Cortex of kidney (tissue), 1 donor: ENCODE data around the gene TRIM49B.
"Not testable (repeated sequence)": the region's sequence is repeated elsewhere in the genome, so short reads cannot be mapped to it uniquely, and the experiment has no call there.

Experiments
- DNase-seq: peaks from one replicate; lab custom pipeline; 2025; lab: John Stamatoyannopoulos, UW

TRIM49B gene, protein sequence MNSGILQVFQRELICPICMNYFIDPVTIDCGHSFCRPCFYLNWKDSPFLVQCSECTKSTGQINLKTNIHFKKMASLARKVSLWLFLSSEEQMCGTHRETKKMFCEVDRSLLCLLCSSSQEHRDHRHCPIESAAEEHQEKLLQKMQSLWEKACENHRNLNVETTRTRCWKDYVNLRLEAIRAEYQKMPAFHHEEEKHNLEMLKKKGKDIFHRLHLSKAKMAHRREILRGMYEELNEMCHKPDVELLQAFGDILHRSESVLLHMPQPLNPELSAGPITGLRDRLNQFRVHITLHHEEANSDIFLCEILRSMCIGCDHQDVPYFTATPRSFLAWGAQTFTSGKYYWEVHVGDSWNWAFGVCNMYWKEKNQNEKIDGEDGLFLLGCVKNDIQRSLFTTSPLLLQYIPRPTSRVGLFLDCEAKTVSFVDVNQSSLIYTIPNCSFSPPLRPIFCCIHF

DNA sequence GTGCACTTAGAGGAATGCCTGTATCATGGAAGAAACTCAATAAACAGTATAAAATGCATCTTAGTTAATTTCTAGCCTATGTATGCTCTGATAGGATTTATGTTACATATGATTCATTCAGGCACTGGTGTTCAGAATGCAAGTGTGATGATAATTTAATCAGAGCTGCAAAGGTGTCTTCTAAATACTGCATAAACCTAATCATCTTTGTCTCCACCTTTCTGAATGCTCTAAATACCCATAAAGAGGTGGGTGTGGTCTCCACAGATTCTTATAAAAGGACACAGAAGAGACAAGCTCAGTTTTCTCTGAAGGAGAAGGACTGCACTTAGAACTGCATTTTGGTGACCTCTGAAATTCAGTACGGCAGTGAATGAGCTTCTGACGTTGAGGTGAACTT is at the start of gene TRIM49B:
TRIM49B (plus strand) TSS at position 301 of the 400 bp plus-strand sequence. CDS start 2,777 bp downstream, outside the sequence.
- not testable (repeated sequence) for DNase-seq

DNA sequence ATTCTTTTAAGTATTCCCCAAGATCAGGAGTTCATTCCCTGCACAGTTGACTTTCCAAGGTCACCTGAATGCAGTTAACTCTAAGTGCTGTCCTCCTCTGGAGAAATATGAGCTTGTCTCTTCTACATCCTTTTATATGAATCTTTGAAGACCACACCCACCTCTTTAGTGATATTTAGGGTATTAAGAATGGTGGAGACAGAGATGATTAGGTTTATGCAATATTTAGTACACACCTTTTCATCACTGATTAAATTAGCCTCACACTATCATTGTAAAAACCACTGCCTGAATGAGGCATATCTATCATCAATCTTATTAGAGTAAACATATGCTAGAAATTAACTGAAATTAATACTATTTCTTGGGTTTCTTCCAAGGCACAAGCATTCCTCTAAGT is 44.8 kb upstream of the TRIM49B start, which contains the start of gene TRIM51G:
TRIM51G (minus strand) TSS at position 101 of the 400 bp plus-strand sequence. CDS start 2,190 bp downstream, outside the sequence.
- DNase-seq = not testable (repeated sequence)

DNA sequence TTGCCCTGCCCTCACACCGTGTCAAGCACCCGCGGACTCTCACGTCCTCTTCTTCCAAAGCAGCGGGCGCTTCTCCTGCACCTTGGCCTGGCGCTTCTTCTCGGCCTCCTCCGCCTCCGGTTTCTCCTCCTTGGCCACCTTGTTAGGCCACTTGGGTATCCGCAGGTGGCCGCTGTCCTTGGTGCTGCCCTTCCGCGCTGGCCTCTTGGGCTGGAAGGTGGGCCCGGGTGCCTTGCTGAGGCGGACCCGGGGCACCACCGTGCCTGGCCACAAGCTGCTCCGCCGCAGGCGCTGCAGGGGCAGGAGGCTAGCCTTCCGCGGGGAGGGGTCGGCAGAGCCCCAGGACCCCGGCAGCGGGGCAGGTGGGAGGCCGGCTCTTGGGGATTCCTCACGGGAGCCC is 19.6 kb downstream of the TRIM49B start:
- DNase-seq = not testable (repeated sequence)

GRCh38 chr11:49049821-49050220 is 21.2 kb downstream of the TRIM49B start:
- DNase-seq = not testable (repeated sequence)

DNA sequence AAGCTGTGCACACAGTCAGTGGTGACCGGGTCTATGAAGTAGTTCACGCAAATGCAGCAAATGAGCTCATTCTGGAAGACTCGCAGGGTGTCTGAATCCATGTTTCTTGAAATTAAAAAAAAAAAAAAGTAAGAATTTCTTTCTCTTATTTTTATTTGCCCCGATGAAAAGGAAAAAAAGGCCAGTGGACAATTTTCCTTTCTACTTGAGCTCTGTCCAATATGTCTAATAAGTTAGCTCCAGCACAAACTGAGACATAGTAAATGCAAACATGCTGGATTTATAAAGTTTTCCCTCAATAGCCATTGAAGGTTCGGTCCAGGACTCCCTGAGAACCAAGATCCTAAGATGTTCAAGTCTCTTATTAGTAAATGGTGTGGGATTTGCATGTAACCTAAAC is 30.4 kb downstream of the TRIM49B start, which contains the start of gene TRIM64C:
TRIM64C (minus strand) TSS at position 101 of the 400 bp plus-strand sequence; CDS start at position 101, 0 bp downstream.
- not testable (repeated sequence) for DNase-seq

DNA sequence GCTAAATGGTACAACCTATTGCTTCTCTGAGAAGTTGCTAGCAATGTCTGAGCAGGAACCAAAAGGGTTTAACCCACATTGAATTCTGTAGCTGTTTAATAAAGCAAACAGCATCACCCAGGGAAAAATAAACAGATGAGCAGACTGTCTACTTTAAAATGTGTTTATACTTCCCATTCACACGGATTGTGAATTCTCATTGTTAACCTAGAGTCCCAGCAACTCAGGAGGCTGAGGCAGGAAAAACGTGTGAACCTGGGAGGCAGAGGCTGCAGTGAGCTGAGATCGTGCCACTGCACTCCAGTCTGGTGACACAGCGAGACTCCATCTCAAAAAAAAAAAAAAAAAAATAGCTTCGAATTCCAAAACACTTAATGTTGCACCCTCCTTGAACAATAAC is 41.3 kb downstream of the TRIM49B start:
- DNase-seq = not testable (repeated sequence)
